ENCODE data around the gene NFYC.

Gene NFYC

GRCh38 chr1:40762144-40762923 is 70.8 kb downstream of the NFYC start:
- peaks cover 33% of the 10 kb centered on the region for H3K36me3 ChIP-seq (replicated peaks)
- no peak overlapping the region for H3K4me3 ChIP-seq (ENCODE audit: low read depth, low read length)
- in situ Hi-C loops (cut with HindIII; ENCODE audit: low pct_ligation_motif_present, low sequenced_read_pairs): no loop called here
- H3K27ac ChIP-seq: no peak overlapping the region
- no peak for DNase-seq
- no peak for TF ChIP-seq CTCF (IDR thresholded peaks at IDR 0.05; ENCODE audit: low read depth, low read length, missing control alignments)
- no peaks in the 10 kb centered on the region for H3K27me3 ChIP-seq (replicated peaks)

- no peak for TF ChIP-seq CTCF (IDR thresholded peaks at IDR 0.05; ENCODE audit: low read depth, low read length, missing control alignments)
- Histone ChIP-seq H3K36me3 (replicated peaks) (peaks cover 22% of the 10 kb centered on the region), H3K4me3 (ENCODE audit: low read depth, low read length) (no peak overlapping the region), H3K27me3 (replicated peaks) (no peaks in the 10 kb centered on the region), H3K27ac (no peak overlapping the region)
- no peak for DNase-seq
- in situ Hi-C loops (cut with HindIII; ENCODE audit: low pct_ligation_motif_present, low sequenced_read_pairs): no loop called here
Observed at GRCh38 chr1:40763742-40764532, 72.4 kb downstream of the NFYC start.

- no peak for TF ChIP-seq CTCF (IDR thresholded peaks at IDR 0.05; ENCODE audit: low read depth, low read length, missing control alignments)
- in situ Hi-C loops (cut with HindIII; ENCODE audit: low pct_ligation_motif_present, low sequenced_read_pairs): no loop called here
- Histone ChIP-seq H3K27me3 (replicated peaks) (no peaks in the 10 kb centered on the region), H3K4me3 (ENCODE audit: low read depth, low read length) (no peak overlapping the region), H3K27ac (no peak overlapping the region), H3K36me3 (replicated peaks) (peaks cover 22% of the 10 kb centered on the region)
- no peak for DNase-seq
Observed at GRCh38 chr1:40764981-40765380, 73.5 kb downstream of the NFYC start.

- H3K36me3 ChIP-seq (replicated peaks): peaks cover 26% of the 10 kb centered on the region
- in situ Hi-C loops (cut with HindIII; ENCODE audit: low pct_ligation_motif_present, low sequenced_read_pairs): no loop called here
Observed at GRCh38 chr1:40766017-40766416, 74.5 kb downstream of the NFYC start.

GRCh38 chr1:40766560-40766959 is 75.1 kb downstream of the NFYC start:
- DNase-seq: no peak
- Histone ChIP-seq H3K4me3 (ENCODE audit: low read depth, low read length) (no peak overlapping the region), H3K27me3 (replicated peaks) (no peaks in the 10 kb centered on the region), H3K27ac (no peak overlapping the region), H3K36me3 (replicated peaks) (peaks cover 30% of the 10 kb centered on the region)
- in situ Hi-C loops (cut with HindIII; ENCODE audit: low pct_ligation_motif_present, low sequenced_read_pairs): no loop called here
- no peak for TF ChIP-seq CTCF (IDR thresholded peaks at IDR 0.05; ENCODE audit: low read depth, low read length, missing control alignments)

More at GRCh38 chr1:40766017-40766416, 74.5 kb downstream of the NFYC start:
- TF ChIP-seq CTCF (IDR thresholded peaks at IDR 0.05; ENCODE audit: low read depth, low read length, missing control alignments): no peak
- peak; percentile 12 for DNase-seq
- Histone ChIP-seq H3K27me3 (replicated peaks) (no peaks in the 10 kb centered on the region), H3K27ac (no peak overlapping the region), H3K4me3 (ENCODE audit: low read depth, low read length) (no peak overlapping the region)

All from brain microvascular endothelial cell (primary cell).